ENCODE measurements around the gene GALP. TPM values are rescaled to one million over a fixed set of nuclear protein-coding genes. Genes with fewer than 3 reads are reported as not detected.

GALP gene

GRCh38 chr19:56222901-56223300 is 47.1 kb downstream of the GALP start:
- no peak for DNase-seq (ENCODE audit: low spot score)
- Histone ChIP-seq H3K27me3 (ENCODE audit: control insufficient read depth in 3 of 3, insufficient read depth in 3 of 3, low read depth in 1 of 3, low read length in 3 of 3) (peaks cover 0 to 2% (median 0%) of the 10 kb centered on the region in 3 experiments), H3K18ac (ENCODE audit: low read length) (no peak overlapping the region), H3K4me3 (ENCODE audit: low read length in 2 of 2) (no peak overlapping the region), H3K4me2 (ENCODE audit: insufficient read depth, low read length, poor library complexity, severe bottlenecking) (no peak overlapping the region), H2AK5ac (ENCODE audit: low read depth, low read length) (no peak overlapping the region), H2BK15ac (ENCODE audit: low read length) (no peak overlapping the region), H3K23ac (ENCODE audit: low read depth, low read length, poor library complexity) (no peak overlapping the region), H4K8ac (ENCODE audit: low read depth, low read length) (no peak overlapping the region), H2BK5ac (ENCODE audit: low read length) (no peak overlapping the region), H3K9ac (ENCODE audit: low read depth, low read length, poor library complexity) (no peak overlapping the region), H2BK120ac (ENCODE audit: low read depth, low read length) (no peak overlapping the region), H3K27ac (replicated peaks; ENCODE audit: low read length) (no peak overlapping the region), H2BK12ac (ENCODE audit: low read length) (no peak overlapping the region), H3K14ac (ENCODE audit: low read length) (no peak overlapping the region), H3K79me1 (ENCODE audit: low read depth, low read length) (no peaks in the 10 kb centered on the region), H3K36me3 (replicated peaks in 1 of 2; ENCODE audit: control insufficient read depth in 2 of 2, insufficient read depth in 2 of 2, low read length in 2 of 2) (peaks cover 0 to 3% of the 10 kb centered on the region in 2 donors), H3K4ac (ENCODE audit: low read length) (no peak overlapping the region), H4K91ac (ENCODE audit: low read depth, low read length, poor library complexity) (no peak overlapping the region), H3K4me1 (ENCODE audit: control insufficient read depth in 2 of 2, insufficient read depth in 1 of 2, low read depth in 1 of 2, low read length in 2 of 2) (no peaks in the 10 kb centered on the region), H2AFZ (ENCODE audit: low read length) (no peak overlapping the region), H3K9me3 (replicated peaks in 1 of 2; ENCODE audit: control insufficient read depth in 2 of 2, insufficient read depth in 1 of 2, low read depth in 1 of 2, low read length in 2 of 2) (peaks cover 0 to 2% of the 10 kb centered on the region in 2 donors)
- WGBS, 2 donors (ENCODE audit: extremely low coverage in 2 of 2, insufficient read length in 2 of 2, insufficient replicate concordance in 1 of 2), result no CpG with 5 or more reads among the region's 6 CpGs

DNA sequence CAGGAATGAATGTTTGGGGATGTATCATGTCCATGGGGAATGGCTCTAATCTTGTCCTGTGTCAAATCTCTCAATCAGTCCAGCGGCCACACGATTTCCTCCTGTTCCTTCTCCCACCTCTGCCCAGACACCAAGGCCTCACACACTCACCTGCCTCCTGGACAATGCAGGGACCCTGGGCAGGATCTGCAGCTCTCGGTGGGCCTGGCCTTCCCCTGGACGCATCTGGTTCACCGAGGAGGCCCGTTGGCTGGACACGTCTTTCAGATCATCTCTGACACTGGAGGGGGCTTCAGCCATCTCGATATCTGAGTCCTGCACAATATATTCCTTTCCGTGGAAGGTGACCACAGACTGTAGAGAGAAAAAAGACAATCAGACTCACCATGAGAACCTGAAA is 47.7 kb downstream of the GALP start:
- Histone ChIP-seq H2AFZ (ENCODE audit: low read length) (no peak overlapping the region), H3K79me1 (ENCODE audit: low read depth, low read length) (no peaks in the 10 kb centered on the region), H3K27ac (replicated peaks; ENCODE audit: low read length) (no peak overlapping the region), H4K8ac (ENCODE audit: low read depth, low read length) (no peak overlapping the region), H2BK120ac (ENCODE audit: low read depth, low read length) (no peak overlapping the region), H3K4me1 (ENCODE audit: control insufficient read depth in 2 of 2, insufficient read depth in 1 of 2, low read depth in 1 of 2, low read length in 2 of 2) (no peaks in the 10 kb centered on the region), H4K91ac (ENCODE audit: low read depth, low read length, poor library complexity) (no peak overlapping the region), H3K23ac (ENCODE audit: low read depth, low read length, poor library complexity) (no peak overlapping the region), H2AK5ac (ENCODE audit: low read depth, low read length) (no peak overlapping the region), H2BK15ac (ENCODE audit: low read length) (no peak overlapping the region), H2BK5ac (ENCODE audit: low read length) (no peak overlapping the region), H3K4me2 (ENCODE audit: insufficient read depth, low read length, poor library complexity, severe bottlenecking) (no peak overlapping the region), H3K9ac (ENCODE audit: low read depth, low read length, poor library complexity) (no peak overlapping the region), H3K27me3 (ENCODE audit: control insufficient read depth in 3 of 3, insufficient read depth in 3 of 3, low read depth in 1 of 3, low read length in 3 of 3) (peaks cover 0 to 2% (median 0%) of the 10 kb centered on the region in 3 experiments), H3K4me3 (ENCODE audit: low read length in 2 of 2) (no peak overlapping the region), H3K14ac (ENCODE audit: low read length) (no peak overlapping the region), H3K9me3 (replicated peaks in 1 of 2; ENCODE audit: control insufficient read depth in 2 of 2, insufficient read depth in 1 of 2, low read depth in 1 of 2, low read length in 2 of 2) (peaks cover 0 to 2% of the 10 kb centered on the region in 2 donors), H2BK12ac (ENCODE audit: low read length) (no peak overlapping the region), H3K36me3 (replicated peaks in 1 of 2; ENCODE audit: control insufficient read depth in 2 of 2, insufficient read depth in 2 of 2, low read length in 2 of 2) (peaks cover 0 to 3% of the 10 kb centered on the region in 2 donors), H3K4ac (ENCODE audit: low read length) (no peak overlapping the region), H3K18ac (ENCODE audit: low read length) (no peak overlapping the region)
- DNase-seq (ENCODE audit: low spot score), result no peak
- no CpG with 5 or more reads among the region's 9 CpGs for WGBS, 2 donors (ENCODE audit: extremely low coverage in 2 of 2, insufficient read length in 2 of 2, insufficient replicate concordance in 1 of 2)

Small RNAs within 50 kb of the gene (small RNA-seq; reads per million reads assigned to genes)
- not detected for gene AC024580.2 (ENCODE audit: insufficient read depth)
